ENCODE data around the gene PUM2.

DNA sequence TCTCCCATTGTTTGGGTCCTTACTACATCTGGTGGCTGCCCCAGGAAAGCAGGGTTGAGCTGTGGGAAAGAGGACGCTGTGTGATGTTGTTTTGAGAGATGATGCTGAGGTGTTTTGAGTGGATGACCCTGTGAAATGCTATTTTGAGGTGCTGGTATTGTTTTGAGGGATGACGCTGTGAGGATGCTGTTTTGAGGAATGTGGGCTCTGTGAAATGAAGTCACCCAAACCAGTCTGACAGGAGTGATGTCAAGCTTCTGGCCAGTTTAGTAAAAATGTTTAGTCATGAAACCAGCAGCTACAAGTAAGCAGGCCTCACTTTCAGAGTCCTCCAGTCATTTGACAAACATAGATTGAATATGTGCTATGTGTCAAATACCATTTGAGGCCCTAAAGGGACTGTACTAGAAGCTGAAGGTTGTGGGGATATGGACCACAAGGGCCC, 16.1 kb upstream of the PUM2 start:
- TF ChIP-seq, protein P1, sequence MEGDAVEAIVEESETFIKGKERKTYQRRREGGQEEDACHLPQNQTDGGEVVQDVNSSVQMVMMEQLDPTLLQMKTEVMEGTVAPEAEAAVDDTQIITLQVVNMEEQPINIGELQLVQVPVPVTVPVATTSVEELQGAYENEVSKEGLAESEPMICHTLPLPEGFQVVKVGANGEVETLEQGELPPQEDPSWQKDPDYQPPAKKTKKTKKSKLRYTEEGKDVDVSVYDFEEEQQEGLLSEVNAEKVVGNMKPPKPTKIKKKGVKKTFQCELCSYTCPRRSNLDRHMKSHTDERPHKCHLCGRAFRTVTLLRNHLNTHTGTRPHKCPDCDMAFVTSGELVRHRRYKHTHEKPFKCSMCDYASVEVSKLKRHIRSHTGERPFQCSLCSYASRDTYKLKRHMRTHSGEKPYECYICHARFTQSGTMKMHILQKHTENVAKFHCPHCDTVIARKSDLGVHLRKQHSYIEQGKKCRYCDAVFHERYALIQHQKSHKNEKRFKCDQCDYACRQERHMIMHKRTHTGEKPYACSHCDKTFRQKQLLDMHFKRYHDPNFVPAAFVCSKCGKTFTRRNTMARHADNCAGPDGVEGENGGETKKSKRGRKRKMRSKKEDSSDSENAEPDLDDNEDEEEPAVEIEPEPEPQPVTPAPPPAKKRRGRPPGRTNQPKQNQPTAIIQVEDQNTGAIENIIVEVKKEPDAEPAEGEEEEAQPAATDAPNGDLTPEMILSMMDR (IDR thresholded peaks at IDR 0.05; ENCODE audit: low read depth, low read length): no peak
- no peak for TF ChIP-seq EZH2phosphoT487 (IDR thresholded peaks at IDR 0.05; ENCODE audit: low read depth)

All from OCI-LY3 (cell line).